Astrocyte of the spinal cord (primary cell): ENCODE data around the gene NUP214.
A peak's percentile ranks its signal among the peaks of the same experiment; 100 is the strongest.

ENCODE experiments used
- DNase-seq: peaks from one replicate; pipeline ENCODE4 v3.0.0; 2011; ENCODE audit warnings: low read depth, low spot score
- H3K4me3 ChIP-seq: 2 replicates; pipeline ENCODE4 v1.5.1; 2011; ENCODE audit warnings: low read depth, mild to moderate bottlenecking, low read length, moderate library complexity
- CTCF ChIP-seq: IDR thresholded peaks from 2 replicates; pipeline ENCODE4 v1.5.1; 2012; ENCODE audit warnings: low read depth, mild to moderate bottlenecking, low read length, inconsistent platforms
- in situ Hi-C: cut with HindIII; loops from 2 replicates; pipeline ENCODE4 v1.10.0; 2017; ENCODE audit warnings: low sequenced_read_pairs

The NUP214 gene

GRCh38 chr9:131122158-131122557, 3.2 kb upstream of the NUP214 start:
- DNase-seq = no peak
- no peak overlapping the region for H3K4me3 ChIP-seq
- in situ Hi-C loops = no loop called here
- no peak for TF ChIP-seq CTCF

GRCh38 chr9:131125038-131125287, 423 bp upstream of the NUP214 start:
- in situ Hi-C loops = no loop called here
- no peak for DNase-seq
- peak overlapping the region; percentile 98 for H3K4me3 ChIP-seq
- TF ChIP-seq CTCF = no peak

- in situ Hi-C loops = no loop called here
- DNase-seq = no peak
- no peak for TF ChIP-seq CTCF
- peak overlapping the region; percentile 98 for H3K4me3 ChIP-seq
Measured at GRCh38 chr9:131126059-131126426, 657 bp downstream of the NUP214 start.

GRCh38 chr9:131129183-131129582, 3.8 kb downstream of the NUP214 start:
- TF ChIP-seq CTCF = no peak
- no peak overlapping the region for H3K4me3 ChIP-seq
- DNase-seq = no peak
- in situ Hi-C loops = no loop called here

GRCh38 chr9:131138676-131139075, 13.3 kb downstream of the NUP214 start:
- no peak for DNase-seq
- no peak overlapping the region for H3K4me3 ChIP-seq
- no peak for TF ChIP-seq CTCF
- in situ Hi-C loops = no loop called here

- TF ChIP-seq CTCF = no peak
- no peak for DNase-seq
- in situ Hi-C loops = no loop called here
- no peak overlapping the region for H3K4me3 ChIP-seq
Measured at GRCh38 chr9:131140112-131140511, 14.7 kb downstream of the NUP214 start.

GRCh38 chr9:131140550-131140949, 15.2 kb downstream of the NUP214 start:
- in situ Hi-C loops = no loop called here

More at GRCh38 chr9:131140550-131140949, 15.2 kb downstream of the NUP214 start:
- no peak overlapping the region for H3K4me3 ChIP-seq
- no peak for DNase-seq
- no peak for TF ChIP-seq CTCF
